Measurements from ENCODE around the gene WEE1.

Gene WEE1

DNA sequence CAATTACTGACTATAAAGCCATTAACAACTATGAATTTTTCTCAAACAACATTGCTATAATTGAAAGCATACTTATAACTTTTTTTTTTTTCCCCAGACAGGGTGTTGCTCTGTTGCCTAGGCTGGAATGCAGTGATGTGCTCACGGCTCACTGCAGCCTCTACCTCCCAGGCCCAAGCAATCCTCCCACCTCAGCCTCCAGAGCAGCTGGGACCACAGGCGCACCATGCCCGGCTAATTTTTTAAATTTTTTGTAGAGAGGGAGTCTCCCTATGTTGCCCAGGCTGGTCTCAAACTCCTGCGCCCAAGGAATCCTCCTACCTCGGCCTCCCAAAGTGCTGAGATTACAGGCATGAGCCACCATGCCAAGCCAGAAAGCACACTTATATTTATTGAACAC lies 6.1 kb upstream of the WEE1 start:
- DNase-seq = no peak

DNA sequence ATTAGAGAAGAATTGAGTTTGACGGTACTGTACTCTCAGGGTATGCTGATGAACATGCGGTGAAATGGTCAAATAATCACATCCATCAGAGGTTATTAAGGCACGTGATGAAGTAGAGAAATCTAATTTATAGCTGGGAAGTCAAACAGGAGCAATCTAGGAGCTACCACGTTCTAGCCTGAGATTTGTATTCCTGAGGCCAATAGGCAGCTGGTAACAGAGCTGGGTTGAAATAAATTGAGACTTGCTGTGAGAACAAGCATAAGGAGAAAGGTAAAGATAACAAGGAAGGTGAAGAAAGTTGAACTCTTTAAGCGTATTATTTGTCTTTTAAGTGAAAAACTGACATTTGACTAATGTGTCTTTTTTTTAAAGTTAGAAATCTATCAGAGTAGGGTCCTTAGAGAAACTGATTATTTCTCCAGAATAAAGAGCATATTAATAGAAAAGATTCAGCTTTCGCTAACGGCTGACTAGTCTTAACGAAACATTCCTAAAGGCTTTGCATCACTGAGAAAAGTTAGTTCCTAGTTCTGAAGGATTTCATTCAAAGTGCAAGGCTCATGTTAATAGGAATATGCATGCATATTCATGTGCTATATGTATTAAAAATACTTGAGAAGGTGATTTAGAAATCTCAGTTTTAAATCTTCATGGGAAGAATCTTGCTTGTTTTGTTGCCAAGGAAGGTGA lies 5.2 kb upstream of the WEE1 start:
- no peak for DNase-seq

DNA sequence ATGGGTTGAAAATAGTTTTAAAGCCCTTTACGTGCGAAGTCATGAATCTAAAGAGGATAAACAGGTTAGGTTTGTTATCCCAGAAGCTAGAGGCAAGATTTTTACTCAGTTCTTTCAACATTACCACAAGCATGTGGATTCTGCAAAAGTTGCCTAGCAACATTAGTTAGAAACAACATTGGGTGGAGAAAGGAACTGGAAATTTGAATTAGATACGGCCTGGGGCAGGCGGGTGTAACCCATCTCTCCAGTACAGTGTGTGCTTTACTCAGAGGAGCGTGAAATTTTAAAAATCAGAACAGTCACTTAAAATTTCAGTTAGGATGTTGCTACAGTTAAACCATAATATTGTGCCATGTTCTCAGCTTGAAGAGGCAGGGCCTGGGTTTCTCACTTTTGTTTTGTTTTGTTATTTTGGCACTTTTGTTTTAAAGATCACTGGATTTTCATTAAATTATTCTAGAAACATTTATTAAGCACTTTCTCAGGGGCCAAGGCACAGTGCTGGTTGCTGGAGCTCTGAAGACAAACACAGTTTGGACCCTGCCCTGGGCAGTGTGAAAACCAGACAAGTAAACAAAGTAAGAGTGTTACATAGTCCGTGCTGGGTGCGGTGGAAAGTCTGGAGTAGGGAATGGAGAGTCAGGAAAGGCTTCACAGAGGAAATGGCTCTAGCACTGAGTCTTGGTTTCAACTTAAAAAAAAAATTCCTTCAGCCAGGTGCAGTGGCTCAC lies 4.4 kb upstream of the WEE1 start:
- DNase-seq = peak; percentile 77

DNA sequence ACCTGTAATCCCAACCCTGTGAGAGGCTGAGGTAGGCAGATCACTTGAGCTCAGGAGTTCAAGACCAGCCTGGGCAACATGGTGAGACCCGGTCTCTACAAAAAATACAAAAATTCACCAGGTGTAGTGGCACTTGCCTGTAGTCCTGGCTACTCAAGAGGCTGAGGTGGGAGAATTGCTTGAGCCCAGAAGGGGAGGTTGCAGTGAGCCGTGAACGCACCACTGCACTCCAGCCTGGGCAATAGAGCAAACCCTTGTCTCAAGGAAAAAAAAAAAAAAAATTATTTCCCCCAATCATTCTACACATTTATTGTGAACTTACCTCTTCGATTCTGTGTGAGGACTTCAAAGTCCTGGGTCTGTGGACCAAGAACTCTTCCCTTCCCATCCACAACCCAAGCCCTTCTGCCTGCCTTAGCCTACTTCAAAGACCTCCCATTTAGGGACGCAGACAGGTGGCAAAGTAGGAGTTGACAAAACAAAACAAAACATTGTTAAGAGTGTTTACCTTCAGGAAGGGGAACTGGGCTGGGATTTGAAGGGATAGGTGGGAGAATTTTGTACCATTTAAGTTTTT lies 3.8 kb upstream of the WEE1 start:
- no peak for DNase-seq

DNA sequence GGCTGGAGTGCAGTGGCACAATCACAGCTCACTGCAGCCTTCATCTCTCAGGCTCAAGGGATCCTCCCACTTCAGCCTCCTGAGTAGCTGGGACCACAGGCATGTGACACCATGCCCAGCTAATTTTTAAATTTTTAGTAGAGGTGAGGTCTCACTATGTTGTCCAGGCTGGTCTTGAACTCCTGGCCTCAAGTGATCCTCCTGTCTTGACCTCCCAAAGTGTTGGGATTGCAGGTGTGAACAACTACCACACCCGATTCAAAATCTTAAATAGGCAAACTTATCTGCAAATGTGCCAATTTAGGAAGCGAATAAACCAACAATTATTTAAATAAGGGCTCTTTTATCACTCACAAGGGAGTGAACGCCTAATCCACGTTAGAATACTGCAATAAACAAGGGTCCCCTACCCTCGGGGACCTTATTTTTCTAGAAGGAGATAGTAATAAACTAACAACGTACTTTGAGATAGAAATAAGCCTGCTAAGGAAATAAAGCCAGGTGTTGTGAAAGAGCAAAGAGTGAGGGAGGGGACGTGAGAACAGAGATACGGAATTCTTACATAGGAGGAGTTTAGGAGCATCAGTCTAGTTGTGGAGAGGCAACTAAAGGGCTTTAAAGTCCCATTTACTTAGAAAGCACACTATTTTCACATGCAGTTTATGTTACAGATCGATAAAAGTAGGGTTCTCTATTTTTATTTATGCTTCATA lies 3.0 kb upstream of the WEE1 start:
- DNase-seq = no peak

DNA sequence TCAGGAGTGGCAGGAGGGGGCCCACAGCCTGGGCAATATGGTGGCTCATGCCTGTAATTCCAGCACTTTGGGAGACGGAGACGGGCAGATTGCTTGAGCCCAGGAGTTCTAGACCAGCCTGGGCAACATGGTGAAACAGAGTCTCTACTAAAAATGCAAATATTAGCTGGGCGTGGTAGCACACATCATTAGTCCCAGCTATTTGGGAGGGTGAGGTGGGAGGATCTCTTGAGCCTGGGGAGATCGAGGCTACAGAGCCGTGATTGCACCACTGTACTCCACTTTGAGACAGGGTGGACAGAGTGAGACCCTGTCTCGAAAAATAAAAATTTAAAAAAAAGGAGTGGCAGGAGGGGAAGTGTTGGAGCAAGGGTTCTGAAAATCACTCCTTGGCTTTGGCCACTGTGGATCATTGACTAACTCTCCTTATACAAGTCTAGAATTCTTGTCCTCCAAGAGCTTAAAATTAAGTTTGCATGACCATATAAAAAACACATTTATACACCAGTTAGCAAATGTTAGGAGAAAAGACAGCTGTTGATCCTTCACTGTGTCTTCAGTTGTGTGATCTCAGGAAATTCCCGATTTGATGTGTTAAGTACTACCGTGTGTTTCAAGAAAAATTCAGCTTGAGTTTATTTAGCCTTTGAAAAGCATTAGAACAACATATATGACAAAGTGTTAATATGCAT lies 2.3 kb upstream of the WEE1 start:
- no peak for DNase-seq

DNA sequence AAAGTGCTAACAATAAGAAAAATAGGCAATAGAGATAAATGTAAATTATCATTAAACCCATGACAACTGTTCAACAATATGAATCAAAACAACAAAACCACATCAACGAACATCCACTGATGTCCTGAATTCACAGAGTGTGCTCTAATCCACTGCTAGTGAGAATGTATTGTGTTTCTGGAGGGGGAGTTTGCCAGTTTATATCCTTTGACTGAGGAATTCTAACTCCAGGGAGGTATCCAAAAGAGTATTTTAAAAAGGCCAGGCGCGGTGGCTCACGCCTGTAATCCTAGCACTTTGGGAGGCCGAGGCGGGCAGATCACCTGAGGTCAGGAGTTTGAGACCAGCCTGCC lies 1.7 kb upstream of the WEE1 start:
- DNase-seq = no peak

DNA sequence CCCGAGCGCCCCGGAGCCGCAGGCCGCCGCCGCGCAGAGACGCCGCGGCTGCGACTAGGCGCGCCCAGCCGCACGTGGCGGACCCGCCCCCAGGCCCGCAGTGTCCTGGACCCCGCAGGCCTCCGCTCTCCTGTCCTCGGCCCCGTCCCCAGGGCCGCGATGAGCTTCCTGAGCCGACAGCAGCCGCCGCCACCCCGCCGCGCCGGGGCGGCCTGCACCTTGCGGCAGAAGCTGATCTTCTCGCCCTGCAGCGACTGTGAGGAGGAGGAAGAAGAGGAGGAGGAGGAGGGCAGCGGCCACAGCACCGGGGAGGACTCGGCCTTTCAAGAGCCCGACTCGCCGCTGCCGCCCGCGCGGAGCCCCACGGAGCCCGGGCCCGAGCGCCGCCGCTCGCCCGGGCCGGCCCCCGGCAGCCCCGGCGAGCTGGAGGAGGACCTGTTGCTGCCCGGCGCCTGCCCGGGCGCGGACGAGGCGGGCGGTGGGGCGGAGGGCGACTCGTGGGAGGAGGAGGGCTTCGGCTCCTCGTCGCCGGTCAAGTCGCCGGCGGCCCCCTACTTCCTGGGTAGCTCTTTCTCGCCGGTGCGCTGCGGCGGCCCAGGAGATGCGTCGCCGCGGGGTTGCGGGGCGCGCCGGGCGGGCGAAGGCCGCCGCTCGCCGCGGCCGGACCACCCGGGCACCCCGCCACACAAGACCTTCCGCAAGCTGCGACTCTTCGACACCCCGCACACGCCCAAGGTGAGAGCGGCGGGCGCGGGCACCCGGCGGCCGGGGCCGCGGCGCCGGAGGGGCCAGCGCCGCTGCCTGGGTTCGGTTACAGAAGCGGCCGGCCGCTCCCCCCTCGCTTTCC lies 528 bp downstream of the WEE1 start:
- DNase-seq = no peak

DNA sequence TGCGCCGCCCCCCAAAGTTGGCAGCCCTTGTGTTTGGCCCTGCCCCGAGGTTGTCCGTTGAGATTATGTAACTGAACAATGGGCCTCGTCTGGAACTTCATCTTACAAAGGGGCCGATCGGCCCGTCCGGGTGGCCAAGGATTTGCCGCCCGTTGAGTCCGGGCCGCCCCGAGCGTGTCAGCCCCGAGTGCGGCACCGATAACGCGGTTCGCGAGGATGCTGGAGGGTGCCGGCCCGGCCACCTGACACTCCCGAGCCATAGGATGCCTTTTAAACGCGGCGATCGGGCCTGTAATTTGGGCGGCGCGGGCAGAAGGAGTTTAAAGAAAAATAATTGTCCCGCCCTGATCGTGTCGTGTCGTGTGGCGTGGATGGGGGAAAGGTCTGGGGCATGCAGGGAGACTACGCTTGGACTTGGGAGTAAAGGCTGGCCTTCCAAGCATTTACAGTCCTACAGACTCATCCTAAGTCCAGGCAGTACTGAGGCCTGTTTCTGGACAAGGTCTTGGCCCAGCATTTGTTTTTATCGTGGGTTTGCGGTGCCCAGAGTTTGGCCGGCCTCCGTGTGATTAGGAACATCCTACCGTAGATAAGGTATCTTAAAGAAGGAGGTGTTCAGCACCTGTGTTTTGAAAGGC lies 1.3 kb downstream of the WEE1 start:
- DNase-seq = peak; percentile 31

DNA sequence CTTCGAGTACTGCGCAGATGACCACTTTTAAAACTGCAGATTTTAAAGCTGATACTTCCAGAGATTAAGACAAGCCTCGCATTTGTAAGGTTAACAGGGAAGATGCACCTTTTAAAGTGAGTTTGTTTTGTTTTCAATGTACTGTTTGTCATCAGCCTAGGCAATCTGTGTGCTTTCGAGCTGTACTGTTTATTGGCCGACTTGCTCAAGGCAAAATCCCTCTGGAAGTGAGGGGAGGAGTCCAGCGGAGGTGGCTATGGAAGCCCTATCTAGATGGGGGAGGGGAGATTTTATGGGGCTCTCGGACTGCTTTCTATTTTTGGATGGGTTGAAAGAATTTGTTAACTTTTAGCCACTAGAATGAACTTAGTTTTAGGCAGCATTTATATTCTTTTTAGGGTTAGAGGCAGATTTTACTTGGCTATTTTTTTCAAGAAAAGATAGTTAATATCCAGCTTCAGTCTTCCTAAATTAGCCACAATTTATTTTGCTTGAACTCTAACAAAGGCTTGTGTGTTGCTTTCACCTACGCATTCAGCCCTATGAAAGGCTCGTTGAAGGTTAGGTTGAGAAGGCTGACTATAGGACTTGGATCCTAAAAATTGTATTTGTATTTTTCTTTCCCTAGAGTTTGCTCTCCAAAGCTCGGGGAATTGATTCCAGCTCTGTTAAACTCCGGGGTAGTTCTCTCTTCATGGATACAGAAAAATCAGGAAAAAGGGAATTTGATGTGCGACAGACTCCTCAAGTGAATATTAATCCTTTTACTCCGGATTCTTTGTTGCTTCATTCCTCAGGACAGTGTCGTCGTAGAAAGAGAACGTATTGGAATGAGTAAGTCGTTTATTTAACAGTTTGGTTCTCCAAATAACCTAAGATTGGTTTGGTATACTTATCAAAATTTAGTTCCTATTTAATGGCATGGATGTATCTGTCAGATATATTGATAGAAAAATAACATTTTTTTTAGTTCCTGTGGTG lies 2.1 kb downstream of the WEE1 start:
- peak; percentile 90 for DNase-seq

DNA sequence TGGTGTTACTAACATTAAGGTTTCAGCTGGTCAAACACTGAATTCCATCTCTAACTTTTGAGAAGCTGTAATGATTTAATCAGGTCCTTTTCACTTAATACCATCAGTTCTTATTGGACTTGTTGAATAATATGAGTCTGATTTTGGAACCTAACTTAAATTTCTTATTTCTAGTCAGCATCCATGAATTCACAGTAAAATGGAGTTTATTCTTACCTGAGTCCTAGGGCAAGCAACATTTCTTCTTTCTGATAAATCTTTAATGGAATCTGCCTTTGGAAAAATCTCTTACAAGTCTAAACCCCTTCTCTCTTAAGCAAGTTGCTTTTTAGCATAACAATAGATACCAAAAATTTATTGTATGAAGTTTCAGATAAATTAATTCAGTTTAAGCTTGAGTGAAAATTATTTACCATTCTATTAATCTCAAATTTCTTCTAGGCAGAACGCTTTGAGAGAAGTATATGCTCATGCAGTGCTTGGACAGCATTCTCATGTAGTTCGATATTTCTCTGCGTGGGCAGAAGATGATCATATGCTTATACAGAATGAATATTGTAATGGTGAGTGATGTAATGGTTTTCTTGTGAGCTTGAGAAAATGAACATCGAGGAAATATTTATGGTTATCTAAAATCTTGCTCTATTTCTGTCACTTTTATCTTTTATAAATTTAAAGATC lies 3.4 kb downstream of the WEE1 start:
- DNase-seq = peak; percentile 64

DNA sequence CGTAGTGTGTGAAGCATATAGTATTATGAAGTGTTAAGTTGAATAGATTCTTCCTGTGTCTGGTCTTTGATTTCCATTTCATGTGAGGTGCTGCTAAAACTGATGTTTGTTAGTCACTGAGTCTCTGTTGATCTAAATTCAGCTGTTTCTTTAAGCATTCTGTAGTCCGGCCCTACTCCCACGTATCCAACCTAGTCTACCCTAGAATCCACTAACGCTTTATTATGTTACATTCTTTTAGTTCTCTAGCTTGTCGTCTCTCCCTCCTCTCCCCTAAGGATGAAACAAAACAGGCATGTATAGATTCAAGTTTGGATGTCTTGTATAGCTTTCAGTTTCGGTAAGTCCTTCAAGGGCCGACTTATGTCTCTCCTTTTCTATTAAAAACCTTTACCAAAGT lies 4.1 kb downstream of the WEE1 start:
- DNase-seq = peak; percentile 44

DNA sequence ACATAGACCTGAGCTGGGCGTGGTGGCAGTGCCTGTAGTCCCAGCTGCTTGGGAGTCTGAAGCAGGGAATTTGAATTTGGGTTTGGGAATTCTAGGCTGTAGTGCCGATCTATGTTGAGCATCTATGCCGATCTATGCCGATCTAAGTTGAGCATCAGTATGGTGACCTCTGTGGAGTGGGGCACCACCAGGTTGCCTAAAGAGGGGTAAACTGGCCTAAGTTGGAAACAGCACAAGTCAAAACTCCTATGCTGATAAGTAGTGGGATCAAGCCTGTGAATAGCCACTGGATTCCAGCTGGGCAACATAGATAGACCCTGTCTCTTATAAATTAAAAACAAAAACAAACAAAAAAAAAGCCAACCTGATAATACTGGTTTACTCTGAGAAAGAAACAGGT lies 7.4 kb downstream of the WEE1 start:
- DNase-seq = no peak

DNA sequence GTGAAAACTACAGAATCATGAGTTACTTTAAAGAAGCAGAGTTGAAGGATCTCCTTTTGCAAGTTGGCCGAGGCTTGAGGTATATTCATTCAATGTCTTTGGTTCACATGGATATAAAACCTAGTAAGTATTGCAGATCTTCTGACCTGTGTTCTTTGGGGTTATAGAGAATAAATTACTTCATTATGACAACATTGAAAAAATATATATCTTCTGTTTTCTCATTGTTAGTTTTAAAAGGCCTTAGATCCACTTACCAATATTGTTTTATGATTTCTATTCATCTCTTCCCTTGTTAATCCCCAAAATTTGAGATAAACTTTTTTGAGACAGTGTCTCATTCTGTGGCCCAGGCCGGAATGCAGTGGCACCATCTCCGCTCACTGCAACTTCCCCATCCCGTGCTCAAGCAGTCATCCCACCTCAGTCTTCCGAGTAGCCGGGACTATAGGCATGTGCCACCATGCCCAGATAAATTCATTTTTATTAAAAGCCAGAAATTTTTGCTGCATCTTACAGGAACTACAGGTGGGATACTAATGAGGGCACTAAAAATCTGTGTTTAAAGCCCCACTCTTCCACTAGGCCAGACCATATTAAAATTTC lies 8.2 kb downstream of the WEE1 start:
- DNase-seq = no peak

DNA sequence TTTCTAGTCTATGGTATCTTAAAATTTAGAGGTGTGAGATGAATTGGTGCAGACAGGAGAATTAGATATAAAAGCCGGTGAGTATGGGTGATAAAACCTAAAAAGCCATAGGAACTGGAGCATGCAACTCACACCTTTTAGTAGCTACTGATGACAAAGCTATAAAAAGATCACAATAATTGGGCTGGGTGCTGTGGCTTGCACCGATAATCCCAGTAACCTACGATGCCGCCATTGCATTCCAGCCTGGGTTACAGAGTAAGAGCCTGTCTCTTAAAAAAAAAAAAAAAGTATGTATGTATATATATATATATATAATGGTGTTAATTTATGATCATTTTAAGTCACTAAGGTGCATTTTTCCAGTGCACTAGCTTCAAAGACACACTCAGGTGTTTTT lies 17.2 kb downstream of the WEE1 start:
- DNase-seq = no peak

DNA sequence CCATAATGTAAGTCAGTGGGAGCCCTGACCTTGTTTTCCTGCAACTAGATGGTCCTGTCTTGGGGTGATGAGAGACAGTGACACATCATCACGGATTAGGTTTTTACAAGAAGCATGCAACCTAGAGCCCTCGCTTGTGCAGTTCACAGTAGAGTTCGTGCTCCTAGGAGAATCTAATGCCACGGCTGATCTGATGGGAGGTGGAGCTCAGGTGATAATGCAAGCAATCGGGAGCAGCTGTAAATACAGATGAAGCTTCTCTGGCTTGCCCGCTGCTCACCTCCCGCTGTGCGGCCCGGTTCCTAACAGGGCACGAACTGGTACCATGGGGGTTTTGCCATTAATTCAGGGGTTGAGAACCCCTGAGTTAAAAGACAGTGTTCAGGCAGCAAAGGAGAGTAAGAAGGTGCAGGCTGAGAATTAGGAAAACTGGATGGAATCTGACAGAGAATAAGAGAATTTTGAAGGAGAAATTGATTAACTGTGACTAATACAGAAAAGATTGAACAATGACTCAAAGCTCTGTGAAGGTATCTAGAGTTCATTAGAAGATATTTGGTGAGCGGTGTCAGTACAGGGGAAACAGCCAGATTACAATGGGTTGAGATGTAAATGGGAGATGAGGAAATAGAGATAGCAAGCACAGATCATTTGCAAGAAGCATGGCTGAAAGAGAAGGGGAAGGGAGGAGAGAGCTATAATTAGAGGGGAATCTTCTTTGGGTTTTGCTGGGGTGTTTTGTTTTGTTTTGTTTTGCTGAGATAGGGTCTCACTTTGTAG lies 21.0 kb downstream of the WEE1 start:
- DNase-seq = no peak

DNA sequence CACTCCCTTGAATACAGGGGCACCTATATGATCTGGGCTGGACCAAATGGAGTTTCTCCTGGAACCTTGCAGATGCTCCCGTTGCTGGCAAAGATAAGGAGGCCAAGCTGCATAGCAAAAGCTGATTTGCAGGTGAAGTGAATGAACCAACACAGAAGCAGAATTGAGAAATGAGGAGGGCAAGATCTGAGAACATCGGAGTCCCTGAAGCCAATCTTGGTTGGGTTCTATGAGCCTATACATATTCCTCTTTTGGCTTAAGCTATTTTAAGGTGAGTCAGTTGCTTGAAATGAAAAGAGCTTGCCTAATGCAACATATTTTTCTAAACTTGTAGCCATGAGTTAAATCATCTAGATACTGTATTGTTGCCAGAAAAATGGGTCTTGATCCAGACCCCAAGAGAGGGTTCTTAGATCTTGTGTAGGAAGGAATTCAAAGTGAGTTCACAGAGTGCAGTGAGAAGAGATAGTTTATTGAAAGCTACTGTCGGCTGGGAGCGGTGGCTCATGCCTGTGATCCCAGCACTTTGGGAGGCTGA lies 23.5 kb downstream of the WEE1 start:
- no peak for DNase-seq

DNA sequence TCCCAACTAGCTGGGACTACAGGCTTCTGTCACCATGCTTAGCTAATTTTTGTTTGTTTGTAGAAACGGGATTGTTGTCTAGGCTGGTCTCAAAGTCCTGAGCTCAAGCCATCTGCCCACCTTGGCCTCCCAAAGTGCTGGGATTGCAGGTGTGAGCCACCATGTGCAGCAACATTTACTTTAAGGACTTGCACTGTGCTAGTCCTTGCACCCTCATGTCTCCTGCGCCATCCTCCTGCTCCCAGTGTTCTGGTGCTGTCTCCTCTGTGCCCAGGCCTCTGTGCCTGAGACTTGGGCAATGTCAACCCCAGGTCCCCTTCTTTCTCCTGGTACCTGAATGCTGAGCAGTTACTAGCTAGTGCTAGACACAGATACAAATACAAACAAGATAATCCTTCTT lies 26.7 kb downstream of the WEE1 start:
- DNase-seq = no peak

All from HCEC 1CT (cell line).